ENCODE measurements around the gene SPPL3. TPM values are rescaled to one million over a fixed set of nuclear protein-coding genes. Genes with fewer than 3 reads are reported as not detected.
A peak's percentile ranks its signal among the peaks of the same experiment; 100 is the strongest.

Gene SPPL3
- total RNA-seq, 1 experiment from 2014 or later, result 32.5 TPM

DNA sequence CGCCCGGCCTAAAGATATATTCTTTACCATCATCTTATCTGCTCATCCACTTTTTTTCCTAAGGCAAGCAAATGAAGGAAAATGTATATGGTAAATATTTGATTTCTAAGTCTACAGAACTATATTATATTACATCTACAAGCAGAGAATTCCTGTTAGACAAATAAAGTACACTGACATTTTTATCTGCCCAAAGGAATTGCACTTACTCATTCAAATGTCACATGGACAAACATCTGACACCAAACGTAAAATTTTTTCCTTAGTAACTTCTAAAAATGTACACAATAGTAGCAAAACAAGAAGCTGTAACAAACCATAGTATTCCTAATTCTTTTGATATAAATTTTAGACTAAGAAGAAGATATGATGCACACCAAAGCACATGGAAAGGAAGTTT is 51.0 kb downstream of the SPPL3 start (continued):
- no peak for TF ChIP-seq JAZF1 (CRISPR knock-in tag; IDR thresholded peaks at IDR 0.05)

GRCh38 chr12:120851944-120852343 is 52.2 kb downstream of the SPPL3 start:
- ATAC-seq, result no peak
- TF ChIP-seq, protein P1, sequence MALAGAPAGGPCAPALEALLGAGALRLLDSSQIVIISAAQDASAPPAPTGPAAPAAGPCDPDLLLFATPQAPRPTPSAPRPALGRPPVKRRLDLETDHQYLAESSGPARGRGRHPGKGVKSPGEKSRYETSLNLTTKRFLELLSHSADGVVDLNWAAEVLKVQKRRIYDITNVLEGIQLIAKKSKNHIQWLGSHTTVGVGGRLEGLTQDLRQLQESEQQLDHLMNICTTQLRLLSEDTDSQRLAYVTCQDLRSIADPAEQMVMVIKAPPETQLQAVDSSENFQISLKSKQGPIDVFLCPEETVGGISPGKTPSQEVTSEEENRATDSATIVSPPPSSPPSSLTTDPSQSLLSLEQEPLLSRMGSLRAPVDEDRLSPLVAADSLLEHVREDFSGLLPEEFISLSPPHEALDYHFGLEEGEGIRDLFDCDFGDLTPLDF (CRISPR knock-in tag; IDR thresholded peaks at IDR 0.05), result no peak
- TF ChIP-seq, protein P2, sequence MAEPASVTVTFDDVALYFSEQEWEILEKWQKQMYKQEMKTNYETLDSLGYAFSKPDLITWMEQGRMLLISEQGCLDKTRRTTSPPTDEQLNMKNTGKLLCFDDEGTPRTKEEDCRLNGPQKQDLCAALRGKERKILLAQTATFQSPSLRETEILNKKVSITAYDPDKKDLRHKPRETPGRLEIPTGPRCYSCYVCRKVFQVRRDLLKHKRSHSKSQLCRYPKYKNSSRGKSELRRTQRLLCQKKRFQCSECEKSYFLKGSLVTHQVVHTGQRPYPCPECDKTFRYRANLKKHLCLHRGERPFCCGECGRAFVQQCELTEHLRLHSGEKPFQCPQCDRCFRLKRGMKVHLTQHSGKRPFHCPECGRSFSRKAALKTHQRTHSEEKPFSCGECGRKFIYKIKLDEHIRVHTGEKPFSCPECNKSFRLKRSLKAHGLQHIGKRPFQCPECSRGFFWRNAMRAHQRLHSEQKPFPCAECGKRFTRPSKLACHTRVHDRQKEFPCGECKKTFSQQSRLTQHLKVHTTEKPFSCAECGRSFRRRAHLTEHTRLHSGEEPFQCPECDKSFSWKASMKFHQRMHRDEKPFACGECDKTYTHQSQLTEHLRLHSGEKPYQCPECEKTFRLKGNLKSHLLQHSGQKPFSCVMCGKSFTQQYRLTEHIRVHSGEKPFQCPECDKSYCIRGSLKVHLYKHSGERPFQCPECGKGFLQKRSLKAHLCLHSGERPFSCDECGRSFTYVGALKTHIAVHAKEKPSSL (CRISPR knock-in tag; conservative IDR thresholded peaks at IDR 0.05), result no peak
- no peak for TF ChIP-seq ZNF416 (CRISPR knock-in tag; IDR thresholded peaks at IDR 0.05)
- ChIA-PET POLR2A (no interaction called here), CTCF (interaction anchor here (0.6 to 1.4 kb wide), 3 partner anchors 70 to 153 kb away, joined by 3 to 7 read pairs (median 4); no protein-coding TSS in a partner anchor)
- no peaks in the 10 kb centered on the region for H3K27me3 Mint-ChIP-seq (ENCODE audit: low read depth)
- H3K4me3 Mint-ChIP-seq, result no peak overlapping the region
- H3K27ac Mint-ChIP-seq, result peak overlapping the region; percentile 52; the same call in 1 of the 2 replicates
- DNase-seq (ENCODE audit: low spot score), result no peak
- peaks cover 26% of the 10 kb centered on the region for H3K4me1 Mint-ChIP-seq
- H3K36me3 Mint-ChIP-seq, result no peaks in the 10 kb centered on the region
- H3K9me3 Mint-ChIP-seq, result no peaks in the 10 kb centered on the region

- no peak overlapping the region for H3K4me3 Mint-ChIP-seq
- H3K27me3 Mint-ChIP-seq (ENCODE audit: low read depth), result no peaks in the 10 kb centered on the region
- TF ChIP-seq, protein P1 (CRISPR knock-in tag; IDR thresholded peaks at IDR 0.05), result no peak
- TF ChIP-seq TEAD4 (CRISPR knock-in tag; IDR thresholded peaks at IDR 0.05) (no peak), ZNF396 (CRISPR knock-in tag; IDR thresholded peaks at IDR 0.05; ENCODE audit: borderline replicate concordance) (no peak), HMGA2 (CRISPR knock-in tag; IDR thresholded peaks at IDR 0.05) (no peak), SP1 (CRISPR knock-in tag; conservative IDR thresholded peaks at IDR 0.05) (no peak), JUN (CRISPR knock-in tag; IDR thresholded peaks at IDR 0.05) (no peak)
- TF ChIP-seq, protein P3, sequence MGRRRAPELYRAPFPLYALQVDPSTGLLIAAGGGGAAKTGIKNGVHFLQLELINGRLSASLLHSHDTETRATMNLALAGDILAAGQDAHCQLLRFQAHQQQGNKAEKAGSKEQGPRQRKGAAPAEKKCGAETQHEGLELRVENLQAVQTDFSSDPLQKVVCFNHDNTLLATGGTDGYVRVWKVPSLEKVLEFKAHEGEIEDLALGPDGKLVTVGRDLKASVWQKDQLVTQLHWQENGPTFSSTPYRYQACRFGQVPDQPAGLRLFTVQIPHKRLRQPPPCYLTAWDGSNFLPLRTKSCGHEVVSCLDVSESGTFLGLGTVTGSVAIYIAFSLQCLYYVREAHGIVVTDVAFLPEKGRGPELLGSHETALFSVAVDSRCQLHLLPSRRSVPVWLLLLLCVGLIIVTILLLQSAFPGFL (CRISPR knock-in tag; IDR thresholded peaks at IDR 0.05; ENCODE audit: borderline replicate concordance), result no peak
- TF ChIP-seq, protein P4, sequence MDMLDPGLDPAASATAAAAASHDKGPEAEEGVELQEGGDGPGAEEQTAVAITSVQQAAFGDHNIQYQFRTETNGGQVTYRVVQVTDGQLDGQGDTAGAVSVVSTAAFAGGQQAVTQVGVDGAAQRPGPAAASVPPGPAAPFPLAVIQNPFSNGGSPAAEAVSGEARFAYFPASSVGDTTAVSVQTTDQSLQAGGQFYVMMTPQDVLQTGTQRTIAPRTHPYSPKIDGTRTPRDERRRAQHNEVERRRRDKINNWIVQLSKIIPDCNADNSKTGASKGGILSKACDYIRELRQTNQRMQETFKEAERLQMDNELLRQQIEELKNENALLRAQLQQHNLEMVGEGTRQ (CRISPR knock-in tag; IDR thresholded peaks at IDR 0.05), result no peak
- TF ChIP-seq, protein P5, sequence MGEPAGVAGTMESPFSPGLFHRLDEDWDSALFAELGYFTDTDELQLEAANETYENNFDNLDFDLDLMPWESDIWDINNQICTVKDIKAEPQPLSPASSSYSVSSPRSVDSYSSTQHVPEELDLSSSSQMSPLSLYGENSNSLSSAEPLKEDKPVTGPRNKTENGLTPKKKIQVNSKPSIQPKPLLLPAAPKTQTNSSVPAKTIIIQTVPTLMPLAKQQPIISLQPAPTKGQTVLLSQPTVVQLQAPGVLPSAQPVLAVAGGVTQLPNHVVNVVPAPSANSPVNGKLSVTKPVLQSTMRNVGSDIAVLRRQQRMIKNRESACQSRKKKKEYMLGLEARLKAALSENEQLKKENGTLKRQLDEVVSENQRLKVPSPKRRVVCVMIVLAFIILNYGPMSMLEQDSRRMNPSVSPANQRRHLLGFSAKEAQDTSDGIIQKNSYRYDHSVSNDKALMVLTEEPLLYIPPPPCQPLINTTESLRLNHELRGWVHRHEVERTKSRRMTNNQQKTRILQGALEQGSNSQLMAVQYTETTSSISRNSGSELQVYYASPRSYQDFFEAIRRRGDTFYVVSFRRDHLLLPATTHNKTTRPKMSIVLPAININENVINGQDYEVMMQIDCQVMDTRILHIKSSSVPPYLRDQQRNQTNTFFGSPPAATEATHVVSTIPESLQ (CRISPR knock-in tag; IDR thresholded peaks at IDR 0.05), result no peak
- DNase-seq (ENCODE audit: low spot score) (no peak), ATAC-seq (no peak)
- H3K36me3 Mint-ChIP-seq, result no peaks in the 10 kb centered on the region
- peaks cover 21% of the 10 kb centered on the region for H3K4me1 Mint-ChIP-seq
- CTCF ChIA-PET, result interaction anchor here (0.6 to 1.4 kb wide), 4 partner anchors 39 to 154 kb away, joined by 3 to 7 read pairs (median 4); no protein-coding TSS in a partner anchor
- no peaks in the 10 kb centered on the region for H3K9me3 Mint-ChIP-seq
- peak overlapping the region; percentile 52 for H3K27ac Mint-ChIP-seq
- POLR2A ChIA-PET, result no interaction called here
Observed at GRCh38 chr12:120851444-120851843, 52.7 kb downstream of the SPPL3 start.
